Activated T-cell treated with anti-CD3 and anti-CD28 coated beads, Interleukin-2, amount 50 U/mL, for 24 hours (primary cell): ENCODE measurements around the gene HS6ST3.

Experiments
- DNase-seq: peaks from one replicate; pipeline ENCODE4 v3.0.0-alpha.2; 2020
- H3K27ac Mint-ChIP-seq: 2 replicates; pipeline ENCODE4 v1.8.0; 2020; ENCODE audit warnings: mild to moderate bottlenecking, mixed read lengths
- H3K27me3 Mint-ChIP-seq: 2 replicates; pipeline ENCODE4 v1.8.0; 2020; ENCODE audit warnings: mixed read lengths
- H3K36me3 Mint-ChIP-seq: 2 replicates; pipeline ENCODE4 v1.8.0; 2020; ENCODE audit warnings: low read depth, mixed read lengths
- H3K4me1 Mint-ChIP-seq: 2 replicates; pipeline ENCODE4 v1.8.0; 2020; ENCODE audit warnings: low read depth, mixed read lengths
- H3K4me3 Mint-ChIP-seq: 2 replicates; pipeline ENCODE4 v1.8.0; 2020; ENCODE audit warnings: mild to moderate bottlenecking, moderate library complexity, mixed read lengths
- H3K9me3 Mint-ChIP-seq: 2 replicates; pipeline ENCODE4 v1.8.0; 2020; ENCODE audit warnings: mixed read lengths

Gene HS6ST3

DNA sequence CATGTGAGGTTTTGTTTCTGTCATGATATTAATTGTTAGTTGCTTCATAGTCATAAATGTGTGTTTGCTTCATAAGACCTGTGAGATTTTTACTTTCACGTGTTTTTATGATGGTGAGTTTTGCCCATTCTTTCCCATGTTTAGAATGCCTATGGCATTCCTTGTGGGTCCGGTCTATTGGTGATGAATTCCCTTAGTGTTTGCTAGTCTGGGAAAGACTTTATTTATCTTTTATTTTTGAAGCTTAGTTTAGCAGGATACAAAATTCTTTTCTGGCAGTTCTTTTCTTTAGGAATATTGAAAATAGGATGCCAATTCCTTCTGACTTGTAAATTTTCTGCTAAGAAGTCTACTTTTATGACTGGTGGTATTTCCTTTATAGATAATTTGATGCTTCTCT lies 571.7 kb downstream of the HS6ST3 start:
- DNase-seq: no peak
- H3K4me1 Mint-ChIP-seq: no peaks in the 10 kb centered on the region
- H3K9me3 Mint-ChIP-seq: peaks cover 28% of the 10 kb centered on the region
- no peaks in the 10 kb centered on the region for H3K36me3 Mint-ChIP-seq
- no peaks in the 10 kb centered on the region for H3K27me3 Mint-ChIP-seq
- H3K27ac Mint-ChIP-seq: no peak overlapping the region
- no peak overlapping the region for H3K4me3 Mint-ChIP-seq

GRCh38 chr13:96662036-96662435 lies 572.1 kb downstream of the HS6ST3 start:
- DNase-seq: no peak
- Mint-ChIP-seq H3K4me1 (no peaks in the 10 kb centered on the region), H3K36me3 (no peaks in the 10 kb centered on the region), H3K27me3 (no peaks in the 10 kb centered on the region), H3K4me3 (no peak overlapping the region), H3K9me3 (peaks cover 28% of the 10 kb centered on the region), H3K27ac (no peak overlapping the region)

GRCh38 chr13:96667294-96668018 lies 577.5 kb downstream of the HS6ST3 start:
- H3K36me3 Mint-ChIP-seq: no peaks in the 10 kb centered on the region
- H3K9me3 Mint-ChIP-seq: peaks cover 14% of the 10 kb centered on the region
- no peak overlapping the region for H3K27ac Mint-ChIP-seq
- no peak for DNase-seq
- H3K27me3 Mint-ChIP-seq: no peaks in the 10 kb centered on the region
- H3K4me1 Mint-ChIP-seq: no peaks in the 10 kb centered on the region
- no peak overlapping the region for H3K4me3 Mint-ChIP-seq

DNA sequence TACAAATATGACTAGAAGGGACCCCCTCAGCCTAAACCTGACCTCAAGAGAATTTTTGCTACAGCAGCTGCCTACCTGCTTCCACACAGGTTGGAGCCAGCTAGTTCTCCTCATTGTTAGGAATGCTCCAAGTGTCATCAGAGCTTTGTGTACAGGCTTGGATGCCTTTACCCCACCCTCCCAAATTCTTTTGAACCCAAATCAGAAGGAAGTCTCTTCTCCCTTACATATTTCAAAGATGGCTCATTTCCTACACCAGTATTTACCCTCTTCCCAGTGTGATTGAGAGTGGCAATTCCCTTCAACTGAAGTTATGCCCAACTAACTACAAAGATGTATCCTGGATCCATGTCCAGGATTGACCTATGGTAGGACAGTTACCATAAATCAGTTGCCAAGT lies 581.2 kb downstream of the HS6ST3 start:
- Mint-ChIP-seq H3K4me3 (no peak overlapping the region), H3K36me3 (no peaks in the 10 kb centered on the region), H3K27me3 (no peaks in the 10 kb centered on the region), H3K9me3 (peaks cover 10% of the 10 kb centered on the region), H3K27ac (no peak overlapping the region), H3K4me1 (no peaks in the 10 kb centered on the region)
- DNase-seq: no peak

GRCh38 chr13:96672016-96672415 lies 582.1 kb downstream of the HS6ST3 start:
- Mint-ChIP-seq H3K9me3 (peaks cover 10% of the 10 kb centered on the region), H3K36me3 (no peaks in the 10 kb centered on the region), H3K4me3 (no peak overlapping the region), H3K27me3 (no peaks in the 10 kb centered on the region), H3K4me1 (no peaks in the 10 kb centered on the region), H3K27ac (no peak overlapping the region)
- no peak for DNase-seq

DNA sequence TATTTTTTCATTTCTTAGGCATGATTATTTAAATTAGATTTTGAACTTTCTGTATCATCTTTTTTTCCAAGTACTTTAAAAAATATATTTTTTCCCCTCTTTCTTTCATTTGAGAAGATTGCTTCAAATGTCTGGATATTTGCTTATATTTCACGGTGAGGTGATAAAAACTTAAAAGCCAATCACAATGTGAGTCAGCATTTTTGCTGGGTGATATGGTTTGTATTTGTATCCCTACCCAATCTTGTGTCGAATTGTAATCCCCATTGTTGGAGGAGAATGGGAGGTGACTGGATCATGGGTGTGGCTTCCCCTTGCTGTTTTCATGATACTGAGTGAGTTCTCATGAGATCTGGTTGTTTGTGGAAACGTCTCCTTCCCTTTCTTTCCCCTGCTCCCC lies 583.9 kb downstream of the HS6ST3 start:
- Mint-ChIP-seq H3K9me3 (peaks cover 6% of the 10 kb centered on the region), H3K27ac (no peak overlapping the region), H3K36me3 (no peaks in the 10 kb centered on the region), H3K4me3 (no peak overlapping the region), H3K27me3 (no peaks in the 10 kb centered on the region), H3K4me1 (no peaks in the 10 kb centered on the region)
- DNase-seq: no peak

DNA sequence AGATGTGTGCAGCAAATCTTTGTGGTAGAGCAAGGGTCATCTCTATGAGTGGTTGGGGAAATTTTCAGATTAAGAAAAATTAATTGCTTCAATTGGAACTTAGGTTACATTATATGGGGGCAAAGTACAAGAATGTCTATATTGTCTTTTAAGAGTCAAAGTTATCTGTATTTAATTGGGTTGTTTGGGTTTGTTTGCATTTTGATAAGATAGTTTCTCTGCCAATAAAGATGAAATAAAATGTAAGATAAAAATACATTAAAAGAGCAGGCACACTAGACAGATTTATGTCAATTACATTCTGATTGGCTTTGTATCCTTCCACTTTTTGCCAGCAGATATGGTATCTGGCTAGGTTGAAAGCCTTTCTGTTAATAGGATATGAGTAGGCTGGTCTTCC lies 587.1 kb downstream of the HS6ST3 start:
- Mint-ChIP-seq H3K27ac (no peak overlapping the region), H3K36me3 (no peaks in the 10 kb centered on the region), H3K4me3 (no peak overlapping the region), H3K4me1 (no peaks in the 10 kb centered on the region), H3K9me3 (peaks cover 6% of the 10 kb centered on the region), H3K27me3 (no peaks in the 10 kb centered on the region)
- DNase-seq: no peak

DNA sequence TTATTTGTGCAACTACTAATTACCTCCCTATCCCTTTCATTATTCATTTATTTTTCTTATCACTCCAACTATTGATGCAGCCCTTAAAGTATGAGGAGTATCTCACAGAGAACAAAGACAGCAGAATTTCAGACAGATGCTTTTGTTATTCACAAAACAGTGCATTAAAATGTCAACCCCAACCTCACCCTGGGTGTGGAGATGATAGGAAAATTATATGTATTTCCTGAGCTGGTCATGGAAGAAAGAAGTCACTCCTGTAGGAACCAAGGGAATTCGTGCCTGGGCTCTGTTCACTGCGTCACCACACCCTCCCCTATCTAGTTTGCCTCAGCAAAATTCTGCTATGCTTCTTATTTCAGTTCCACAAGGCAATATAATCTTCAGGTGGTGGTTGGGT lies 588.9 kb downstream of the HS6ST3 start:
- no peak overlapping the region for H3K27ac Mint-ChIP-seq
- H3K9me3 Mint-ChIP-seq: peaks cover 6% of the 10 kb centered on the region
- H3K36me3 Mint-ChIP-seq: no peaks in the 10 kb centered on the region
- no peaks in the 10 kb centered on the region for H3K4me1 Mint-ChIP-seq
- no peak for DNase-seq
- H3K27me3 Mint-ChIP-seq: no peaks in the 10 kb centered on the region
- H3K4me3 Mint-ChIP-seq: no peak overlapping the region

- DNase-seq: no peak
- Mint-ChIP-seq H3K4me3 (no peak overlapping the region), H3K27ac (no peak overlapping the region), H3K4me1 (no peaks in the 10 kb centered on the region), H3K9me3 (no peaks in the 10 kb centered on the region), H3K36me3 (no peaks in the 10 kb centered on the region), H3K27me3 (no peaks in the 10 kb centered on the region)
Measured at GRCh38 chr13:96680898-96681297, 591.0 kb downstream of the HS6ST3 start.

DNA sequence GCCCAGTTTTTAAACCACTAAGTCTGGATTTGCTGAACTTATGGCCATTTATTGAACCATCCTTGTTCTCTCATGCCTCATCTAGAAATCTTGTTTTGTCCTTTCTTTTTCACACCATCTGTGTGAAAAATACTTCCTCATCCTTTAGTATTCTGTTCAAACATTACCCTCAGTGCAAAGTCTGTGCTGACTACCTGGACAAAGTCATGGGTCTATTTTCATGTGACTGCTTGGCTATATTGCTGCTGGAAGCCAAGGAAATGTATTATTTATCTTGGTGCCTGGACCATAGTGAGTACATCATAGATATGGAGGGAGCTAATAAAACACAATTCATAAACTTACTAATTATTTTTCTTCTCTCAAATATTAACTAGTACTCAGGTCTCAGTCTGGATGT lies 591.9 kb downstream of the HS6ST3 start:
- Mint-ChIP-seq H3K27ac (no peak overlapping the region), H3K4me1 (no peaks in the 10 kb centered on the region), H3K27me3 (no peaks in the 10 kb centered on the region), H3K4me3 (no peak overlapping the region), H3K36me3 (no peaks in the 10 kb centered on the region), H3K9me3 (no peaks in the 10 kb centered on the region)
- no peak for DNase-seq

DNA sequence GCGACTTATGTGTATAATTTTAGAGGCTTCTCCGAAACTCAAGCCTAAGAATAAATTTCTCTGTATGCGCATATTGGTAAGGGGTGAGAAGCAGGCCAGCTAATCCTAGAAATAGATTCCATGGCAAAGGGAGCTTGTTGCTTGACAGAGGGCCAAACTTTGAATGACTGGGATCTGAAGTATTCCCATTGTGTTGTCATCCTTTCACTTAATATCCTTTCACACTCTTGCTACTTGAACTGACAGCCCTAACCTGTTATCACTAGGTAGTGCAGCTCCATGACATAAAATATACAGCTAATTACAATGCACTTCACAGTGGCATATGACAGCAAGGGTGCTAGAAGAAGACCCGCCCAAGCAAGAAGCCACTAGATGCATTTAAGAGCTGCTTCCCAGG lies 594.6 kb downstream of the HS6ST3 start:
- Mint-ChIP-seq H3K27me3 (no peaks in the 10 kb centered on the region), H3K4me3 (no peak overlapping the region), H3K9me3 (peaks cover 4% of the 10 kb centered on the region), H3K27ac (no peak overlapping the region), H3K36me3 (no peaks in the 10 kb centered on the region), H3K4me1 (no peaks in the 10 kb centered on the region)
- no peak for DNase-seq

- Mint-ChIP-seq H3K27me3 (no peaks in the 10 kb centered on the region), H3K4me1 (no peaks in the 10 kb centered on the region), H3K27ac (no peak overlapping the region), H3K9me3 (peaks cover 4% of the 10 kb centered on the region), H3K36me3 (no peaks in the 10 kb centered on the region), H3K4me3 (no peak overlapping the region)
- no peak for DNase-seq
Measured at GRCh38 chr13:96684907-96685306, 595.0 kb downstream of the HS6ST3 start.

DNA sequence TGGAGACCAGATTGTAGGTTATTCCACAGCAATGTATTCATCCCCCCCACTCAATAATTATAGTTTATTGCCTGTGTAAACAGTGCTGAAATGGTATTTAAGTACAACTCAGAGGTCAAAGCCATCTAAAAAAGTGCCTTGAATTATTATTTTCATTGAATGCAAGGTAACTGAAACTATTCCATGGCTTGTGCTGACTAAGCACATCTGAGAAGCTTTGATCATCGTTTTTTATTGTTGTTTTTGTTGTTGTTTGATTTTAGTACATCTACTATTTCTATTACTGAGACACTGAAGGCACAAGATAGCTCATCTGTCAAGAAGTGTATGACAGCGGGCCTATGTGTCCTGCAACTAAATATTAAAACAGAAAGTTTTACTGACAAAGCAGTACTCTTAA lies 596.4 kb downstream of the HS6ST3 start:
- Mint-ChIP-seq H3K27me3 (no peaks in the 10 kb centered on the region), H3K27ac (no peak overlapping the region), H3K4me3 (no peak overlapping the region), H3K4me1 (no peaks in the 10 kb centered on the region), H3K9me3 (peaks cover 8% of the 10 kb centered on the region), H3K36me3 (no peaks in the 10 kb centered on the region)
- no peak for DNase-seq

GRCh38 chr13:96687191-96687590 lies 597.3 kb downstream of the HS6ST3 start:
- Mint-ChIP-seq H3K9me3 (peaks cover 8% of the 10 kb centered on the region), H3K36me3 (no peaks in the 10 kb centered on the region), H3K27ac (no peak overlapping the region), H3K4me1 (no peaks in the 10 kb centered on the region), H3K27me3 (no peaks in the 10 kb centered on the region), H3K4me3 (no peak overlapping the region)
- no peak for DNase-seq

DNA sequence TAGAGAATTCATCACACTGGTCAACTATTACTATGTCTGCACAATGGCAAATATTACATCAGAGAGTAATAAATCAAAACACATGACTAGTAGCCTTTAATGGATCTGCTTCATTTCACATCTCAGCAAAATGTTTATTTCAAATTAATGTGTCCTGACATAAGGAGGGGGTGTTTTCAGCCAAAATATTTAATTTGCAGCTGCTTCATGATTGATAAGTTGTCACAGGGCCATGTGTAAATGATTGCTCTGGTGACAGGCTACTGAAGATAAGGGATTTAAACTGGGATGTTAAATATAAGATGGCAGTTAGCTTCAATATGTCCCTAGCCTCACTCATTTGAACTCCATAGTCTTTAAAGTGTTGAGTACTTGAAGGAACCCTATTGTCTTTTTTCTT lies 601.1 kb downstream of the HS6ST3 start:
- Mint-ChIP-seq H3K4me3 (no peak overlapping the region), H3K27me3 (no peaks in the 10 kb centered on the region), H3K36me3 (no peaks in the 10 kb centered on the region), H3K9me3 (peaks cover 8% of the 10 kb centered on the region), H3K4me1 (no peaks in the 10 kb centered on the region), H3K27ac (no peak overlapping the region)
- no peak for DNase-seq

DNA sequence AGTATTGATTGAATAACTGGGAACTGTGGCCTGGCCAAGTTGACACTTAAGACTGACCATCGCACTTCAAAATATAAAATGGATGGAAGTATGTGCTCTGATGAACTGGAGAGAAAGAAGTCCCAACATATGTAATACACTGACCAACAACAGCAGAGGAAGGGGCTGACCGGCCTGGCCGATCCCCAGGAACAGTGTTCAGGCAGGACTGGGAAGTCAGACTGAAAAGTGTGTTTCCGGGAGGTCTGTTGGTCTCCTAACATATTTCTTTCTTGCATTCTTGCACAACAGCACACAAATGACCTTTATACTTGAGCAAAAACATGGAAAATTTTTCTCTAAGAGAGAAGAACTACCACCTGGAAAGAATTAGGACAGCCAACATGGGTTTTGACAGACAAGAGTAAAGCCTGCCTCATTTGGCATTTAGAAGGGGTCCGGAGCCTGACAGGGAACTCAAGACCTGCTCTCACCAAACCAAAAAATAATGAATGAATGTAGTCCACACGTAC lies 606.5 kb downstream of the HS6ST3 start:
- H3K4me1 Mint-ChIP-seq: no peaks in the 10 kb centered on the region
- peaks cover 9% of the 10 kb centered on the region for H3K9me3 Mint-ChIP-seq
- H3K27me3 Mint-ChIP-seq: no peaks in the 10 kb centered on the region
- no peaks in the 10 kb centered on the region for H3K36me3 Mint-ChIP-seq
- DNase-seq: no peak
- H3K27ac Mint-ChIP-seq: no peak overlapping the region
- no peak overlapping the region for H3K4me3 Mint-ChIP-seq
